NCI-H69 (cell line): Measurements from ENCODE around the gene HOXA2.
A peak's percentile ranks its signal among the peaks of the same experiment; 100 is the strongest.

ENCODE experiments used
- DNase-seq: peaks from one replicate; lab custom pipeline; 2025; lab: John Stamatoyannopoulos, UW

HOXA2 gene

DNA sequence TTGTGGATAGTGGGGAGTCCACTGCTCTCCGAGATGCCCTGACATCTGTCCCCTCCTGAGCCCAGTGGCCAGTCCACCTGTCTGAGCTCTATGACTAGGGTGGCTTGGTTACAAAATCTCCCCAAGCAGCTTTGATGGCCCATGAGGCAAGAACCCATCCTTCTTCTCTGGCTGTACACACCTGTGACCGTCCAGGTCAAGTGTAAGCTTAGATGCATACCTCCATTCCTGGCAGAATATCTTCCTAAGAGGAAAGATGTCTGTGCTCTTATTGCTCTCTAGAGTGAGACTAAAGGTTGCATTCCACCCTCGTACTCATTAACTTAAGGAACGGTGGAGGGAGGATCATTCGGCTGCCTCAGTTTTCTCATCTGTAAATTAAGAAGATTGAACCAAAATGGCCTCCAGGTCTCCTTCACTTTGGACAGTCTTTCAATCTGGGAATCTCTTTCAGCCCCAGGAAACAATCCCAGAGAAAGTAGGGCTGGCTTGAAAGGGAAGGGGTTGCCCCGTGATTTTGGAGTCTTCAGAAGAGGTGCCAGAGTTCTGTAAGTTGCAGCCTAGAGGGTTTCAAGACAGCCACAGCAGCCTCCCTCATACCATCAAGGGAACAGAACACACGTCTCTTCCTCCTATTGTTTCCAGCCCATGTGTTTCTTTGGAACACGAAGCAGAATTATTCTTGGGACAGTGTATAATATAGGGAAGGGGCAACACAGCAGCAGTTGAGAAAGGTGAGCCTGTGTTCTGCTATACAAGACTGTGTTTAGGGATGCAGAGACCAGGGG lies 22.6 kb upstream of the HOXA2 start:
- DNase-seq = no peak

DNA sequence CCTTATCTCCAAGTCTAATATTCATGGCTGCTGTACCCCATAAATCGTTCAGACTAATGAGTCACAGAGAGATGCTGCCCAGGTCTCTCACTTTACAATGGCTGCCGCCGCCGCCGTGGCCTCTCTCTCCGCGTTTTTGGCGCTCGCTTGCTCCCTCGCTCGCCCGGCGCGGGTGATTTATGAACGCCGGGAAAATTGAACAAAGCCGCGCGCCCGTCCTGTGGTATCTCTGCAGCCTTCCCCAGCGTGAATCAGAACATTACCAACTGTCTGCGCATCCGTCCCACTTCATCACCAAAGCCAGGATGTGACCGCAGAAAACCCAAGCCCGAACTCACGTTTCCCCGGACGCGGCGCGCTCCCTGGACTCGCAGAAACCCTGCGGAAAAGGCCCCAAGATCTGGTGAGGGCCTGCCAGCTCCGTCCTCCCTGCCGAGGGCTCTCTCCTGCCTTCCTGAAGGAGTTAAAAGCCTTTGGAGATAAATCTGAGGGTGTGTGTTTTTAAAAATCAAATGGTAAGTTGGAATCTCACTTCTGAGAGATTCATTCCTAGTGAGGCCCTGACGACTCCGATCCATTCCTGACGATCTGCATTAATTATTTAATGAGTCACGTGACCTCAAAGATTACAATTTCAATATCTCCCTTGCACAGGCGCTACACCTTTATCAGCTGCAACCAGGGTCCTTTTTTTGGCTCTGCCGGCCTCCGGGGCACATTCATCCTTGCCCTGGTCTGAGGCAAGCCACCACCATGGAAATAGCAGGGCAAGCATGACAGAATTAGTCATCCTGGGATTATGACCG lies 21.8 kb upstream of the HOXA2 start:
- DNase-seq = no peak

DNA sequence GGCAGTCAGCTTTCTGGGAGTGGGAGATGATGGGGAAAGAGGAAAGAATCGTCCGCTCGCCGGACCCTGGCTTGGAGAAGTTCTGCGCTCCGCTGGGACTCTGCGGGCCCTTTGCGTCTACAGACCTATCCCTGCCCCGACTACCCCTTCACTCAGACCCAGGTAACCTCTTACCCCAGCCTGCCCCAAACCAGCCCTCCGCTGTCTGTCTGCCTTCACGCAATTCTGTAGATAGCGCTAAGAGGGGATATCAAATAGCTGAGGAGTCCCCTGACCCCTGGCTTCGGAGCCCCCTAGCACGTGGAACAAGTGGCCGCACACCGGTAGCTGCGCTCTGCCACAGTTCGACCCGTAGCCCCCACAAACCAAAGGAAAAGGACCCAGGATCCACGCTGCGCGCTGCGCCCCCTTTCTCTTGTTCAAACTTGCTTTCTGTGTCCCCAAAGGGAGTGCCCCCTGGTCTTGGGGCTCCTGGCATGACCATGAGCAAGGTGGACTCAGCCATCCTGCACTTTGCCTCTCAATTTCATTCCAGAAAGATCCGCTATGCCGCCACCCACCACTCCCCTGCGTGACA lies 21.1 kb upstream of the HOXA2 start:
- DNase-seq = no peak

DNA sequence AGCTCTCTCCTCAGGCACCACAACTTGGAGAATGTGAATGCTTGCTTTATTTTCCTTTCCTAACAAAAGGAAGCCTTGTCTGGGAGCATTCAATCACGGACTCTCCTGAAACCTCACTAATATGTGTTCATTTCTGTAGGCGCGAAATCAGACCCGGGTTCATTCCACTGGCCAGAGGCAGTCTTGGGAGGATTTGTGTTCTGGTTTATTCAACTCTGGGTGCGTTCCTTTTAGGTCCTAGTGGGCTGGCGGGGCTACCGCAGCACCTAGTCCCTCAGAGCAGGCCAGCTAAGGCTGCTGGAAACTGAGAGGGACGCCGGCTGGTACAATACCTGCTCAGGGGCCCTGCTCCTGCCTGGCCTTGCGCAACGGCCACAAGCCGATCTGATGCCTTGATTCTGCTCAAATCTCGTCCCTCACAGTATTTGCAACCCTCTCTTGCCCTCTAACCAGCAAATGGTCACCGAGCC lies 20.6 kb upstream of the HOXA2 start:
- DNase-seq = no peak

DNA sequence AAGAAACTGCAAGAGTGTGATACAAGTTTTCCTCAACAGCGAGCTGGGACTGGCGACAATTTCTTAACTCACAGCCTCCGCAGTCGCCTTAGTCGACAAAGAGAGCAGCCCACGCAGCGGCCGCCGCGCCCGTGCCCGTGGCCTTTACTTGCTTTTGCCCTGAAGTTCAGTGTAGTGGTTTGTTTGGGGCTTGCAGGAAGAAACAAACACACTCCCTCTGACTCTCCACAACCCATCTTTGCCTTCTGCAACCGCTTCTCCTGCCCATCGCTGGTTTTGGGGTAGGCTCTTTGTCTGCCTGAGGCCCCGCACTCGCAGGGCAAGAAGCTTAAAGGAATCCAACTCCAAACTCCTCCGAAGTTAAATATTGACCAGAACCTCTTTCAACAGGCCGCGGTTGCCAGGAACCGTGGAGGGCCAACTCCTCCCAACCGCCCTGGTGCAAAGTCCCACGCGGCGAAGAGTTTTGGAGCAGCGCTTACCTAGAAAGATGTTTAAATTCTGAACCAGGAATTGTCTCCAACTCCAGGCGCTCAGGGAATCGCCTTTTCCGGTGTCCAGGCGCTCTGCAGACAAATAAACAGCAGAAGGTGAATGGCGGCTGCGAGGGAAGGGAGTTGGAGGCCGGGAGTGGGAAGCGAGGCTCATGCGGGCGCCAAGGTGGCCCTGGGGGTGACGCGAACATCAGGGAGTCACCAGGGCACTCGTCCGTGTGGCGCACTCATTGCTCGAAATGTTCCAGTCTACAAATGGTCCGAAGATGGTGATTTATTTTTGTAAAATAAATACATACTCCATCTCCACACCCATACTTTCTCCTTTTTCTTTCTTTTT lies 19.8 kb upstream of the HOXA2 start:
- DNase-seq = no peak

DNA sequence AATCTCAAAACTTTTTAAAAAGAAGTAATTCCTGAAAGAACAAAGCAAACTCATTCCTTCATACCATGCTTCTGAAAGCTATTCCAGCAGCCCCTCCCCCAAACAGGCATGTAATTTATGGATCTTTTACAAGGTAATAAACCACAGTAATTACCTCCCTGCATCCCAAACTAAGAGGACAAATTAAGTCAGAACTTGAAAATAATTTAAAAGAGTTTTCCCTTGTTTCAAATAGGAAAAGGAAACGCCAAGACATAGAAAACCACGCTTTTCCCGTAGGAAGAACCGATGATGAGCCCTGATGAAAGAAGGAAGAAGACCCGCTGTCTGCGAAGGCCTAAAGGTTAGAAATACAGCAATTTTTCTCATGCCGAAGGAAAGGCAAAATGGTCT lies 19.2 kb upstream of the HOXA2 start:
- DNase-seq = peak; percentile 28

DNA sequence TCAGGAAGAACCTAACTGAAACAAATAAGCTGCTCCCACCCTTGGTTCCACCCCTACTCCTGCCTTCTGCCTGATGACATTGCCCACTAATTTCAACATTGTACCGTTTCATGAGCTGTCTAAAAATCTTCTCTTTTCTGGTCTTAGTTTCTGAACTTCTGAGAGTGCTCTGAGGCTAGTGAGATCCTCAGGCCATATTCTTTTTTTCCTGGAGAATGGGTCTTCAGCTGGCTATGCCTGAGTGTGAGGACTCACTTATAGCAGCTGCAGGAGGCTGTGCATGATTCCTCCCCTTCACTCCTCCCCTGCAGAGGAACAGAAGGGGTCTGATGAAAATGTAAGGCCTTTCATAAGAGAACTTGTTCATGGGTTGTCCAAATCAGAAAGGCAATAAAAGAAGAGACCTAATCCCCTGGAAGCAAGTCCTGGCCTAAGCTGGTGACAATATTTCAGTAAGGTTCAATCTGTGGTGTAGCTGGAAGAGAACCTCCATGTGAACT lies 17.0 kb upstream of the HOXA2 start:
- DNase-seq = no peak

DNA sequence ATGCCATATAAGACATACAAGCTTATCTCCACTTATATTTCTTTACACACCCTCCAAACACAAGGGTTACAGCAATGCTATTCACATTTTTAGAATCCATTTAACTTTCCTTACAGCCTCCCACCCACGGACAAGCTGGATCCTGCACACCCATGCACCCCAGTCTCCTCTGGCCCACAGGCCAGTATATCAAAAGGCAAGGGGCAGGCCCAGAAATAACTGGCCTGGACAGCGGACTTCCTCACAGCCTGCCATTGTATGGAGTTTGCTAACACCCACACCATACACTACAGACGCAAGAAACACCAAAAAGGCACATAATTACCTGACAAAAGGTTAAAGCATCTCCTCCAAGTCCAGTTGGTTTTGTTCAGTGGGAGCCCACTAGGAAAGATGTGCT lies 16.1 kb upstream of the HOXA2 start:
- DNase-seq = no peak

DNA sequence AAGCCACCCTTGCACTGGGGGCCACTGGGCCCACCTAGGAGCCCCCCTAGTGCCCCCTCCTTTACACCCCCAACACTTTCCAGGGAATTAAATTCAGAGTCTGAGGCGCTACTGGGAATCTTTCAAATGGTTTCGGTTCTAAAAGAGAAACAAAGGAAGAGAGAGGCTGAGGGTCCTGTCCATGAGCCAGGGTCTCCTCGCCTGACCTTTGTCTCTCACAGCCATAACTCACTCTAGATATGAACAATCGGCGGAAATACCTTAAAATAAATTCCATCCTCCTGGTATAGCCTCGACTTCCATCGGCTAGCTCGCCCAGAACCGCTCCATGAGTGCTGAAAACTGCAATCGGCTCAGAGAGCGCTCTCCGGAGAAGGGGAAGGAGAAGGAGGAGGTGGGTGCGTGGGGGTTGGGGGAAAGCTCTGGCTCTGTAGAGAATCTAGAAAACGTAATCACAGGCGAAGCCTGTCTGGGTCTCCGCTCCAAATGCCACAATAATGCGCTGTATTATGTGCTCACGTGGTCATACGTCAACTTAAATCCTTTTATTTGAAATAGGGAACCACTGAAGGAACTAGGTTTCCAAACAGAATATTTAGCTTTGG lies 15.5 kb upstream of the HOXA2 start:
- no peak for DNase-seq

DNA sequence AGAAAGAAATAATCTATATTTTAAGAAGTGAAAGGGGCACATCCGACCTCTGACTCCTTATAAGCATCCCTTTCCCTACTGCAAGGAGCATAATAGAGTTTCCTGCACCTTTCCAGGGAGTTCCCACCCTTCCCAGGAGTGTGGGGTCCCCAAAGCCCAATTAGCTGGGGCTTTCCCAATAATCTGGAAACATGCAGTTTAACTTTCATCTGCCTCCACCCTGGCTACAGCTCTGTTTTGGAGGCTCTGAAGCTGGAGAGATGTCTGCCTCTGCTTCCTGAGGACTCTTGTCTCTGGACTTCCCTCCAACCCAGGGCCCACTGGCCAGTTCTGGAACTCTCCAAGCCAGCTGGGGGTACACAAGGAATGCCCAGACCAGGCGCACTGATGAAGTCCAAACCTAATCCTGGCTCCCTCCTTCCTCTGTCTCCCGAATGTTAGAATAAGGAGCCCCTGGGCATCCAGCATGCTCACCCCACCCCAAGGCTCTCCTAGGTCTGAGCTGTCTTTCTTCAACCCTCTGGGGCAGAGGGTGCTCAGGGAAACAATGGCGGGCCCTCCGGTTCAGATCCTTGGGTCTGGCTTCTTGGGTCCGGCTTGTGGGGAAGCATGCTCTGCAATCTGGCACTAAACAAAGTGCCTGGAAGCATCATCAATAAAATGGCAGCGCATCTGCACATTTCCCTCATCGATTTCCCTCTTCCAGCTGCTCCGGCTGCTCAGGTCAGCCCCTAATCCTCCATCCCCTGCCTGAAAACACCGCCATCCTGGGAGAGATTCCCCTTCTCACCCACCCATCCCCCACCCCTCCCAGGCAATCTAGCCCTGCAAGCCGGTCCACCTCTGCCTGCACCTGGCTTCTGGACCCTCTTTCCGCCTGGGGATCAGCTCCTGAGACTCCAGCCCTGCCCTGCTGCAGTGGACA lies 14.7 kb upstream of the HOXA2 start:
- DNase-seq = no peak

DNA sequence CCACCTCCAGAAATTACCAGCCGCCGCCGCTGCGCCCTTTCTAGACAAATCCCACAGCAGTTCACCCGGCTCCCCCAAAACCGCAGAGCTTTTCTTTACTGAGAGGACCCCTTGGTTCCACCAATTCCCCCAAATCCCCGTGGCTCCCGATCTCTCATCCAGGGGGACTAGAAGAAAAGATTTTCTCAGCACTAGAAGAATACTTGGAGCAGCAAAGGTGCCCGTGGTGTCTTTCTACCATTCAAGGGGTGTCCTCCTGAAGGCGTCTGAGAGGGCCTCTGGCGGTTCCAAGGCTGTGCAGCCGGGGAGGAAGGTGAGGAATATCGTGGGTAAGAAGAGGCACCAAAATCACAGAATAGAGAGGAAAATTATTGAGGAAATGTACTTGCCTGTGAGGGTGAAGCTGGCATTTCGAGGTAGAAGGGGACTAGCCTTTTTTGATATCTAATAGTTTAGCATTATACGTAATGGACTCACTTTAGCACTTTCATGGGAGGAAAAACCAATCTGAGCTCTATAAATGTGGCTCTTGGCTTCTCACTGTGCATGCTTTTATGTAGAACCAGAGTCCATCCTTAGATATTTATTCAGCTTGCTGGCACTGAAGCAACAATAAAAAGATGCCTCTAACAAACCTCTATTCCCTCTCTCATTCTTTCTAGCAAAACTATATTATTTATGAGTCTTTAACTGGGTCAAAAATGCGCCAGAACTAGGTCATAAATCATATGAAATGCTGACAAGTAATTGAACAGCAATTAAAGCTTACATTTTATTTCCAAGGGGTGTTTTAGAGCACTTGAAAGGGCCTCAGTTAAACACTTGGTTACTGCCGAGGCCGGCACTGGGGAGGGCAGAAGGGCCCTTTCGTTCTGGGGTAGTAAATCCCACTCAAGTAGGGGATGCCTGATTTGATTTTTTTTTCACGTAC lies 13.8 kb upstream of the HOXA2 start:
- DNase-seq = peak; percentile 52

DNA sequence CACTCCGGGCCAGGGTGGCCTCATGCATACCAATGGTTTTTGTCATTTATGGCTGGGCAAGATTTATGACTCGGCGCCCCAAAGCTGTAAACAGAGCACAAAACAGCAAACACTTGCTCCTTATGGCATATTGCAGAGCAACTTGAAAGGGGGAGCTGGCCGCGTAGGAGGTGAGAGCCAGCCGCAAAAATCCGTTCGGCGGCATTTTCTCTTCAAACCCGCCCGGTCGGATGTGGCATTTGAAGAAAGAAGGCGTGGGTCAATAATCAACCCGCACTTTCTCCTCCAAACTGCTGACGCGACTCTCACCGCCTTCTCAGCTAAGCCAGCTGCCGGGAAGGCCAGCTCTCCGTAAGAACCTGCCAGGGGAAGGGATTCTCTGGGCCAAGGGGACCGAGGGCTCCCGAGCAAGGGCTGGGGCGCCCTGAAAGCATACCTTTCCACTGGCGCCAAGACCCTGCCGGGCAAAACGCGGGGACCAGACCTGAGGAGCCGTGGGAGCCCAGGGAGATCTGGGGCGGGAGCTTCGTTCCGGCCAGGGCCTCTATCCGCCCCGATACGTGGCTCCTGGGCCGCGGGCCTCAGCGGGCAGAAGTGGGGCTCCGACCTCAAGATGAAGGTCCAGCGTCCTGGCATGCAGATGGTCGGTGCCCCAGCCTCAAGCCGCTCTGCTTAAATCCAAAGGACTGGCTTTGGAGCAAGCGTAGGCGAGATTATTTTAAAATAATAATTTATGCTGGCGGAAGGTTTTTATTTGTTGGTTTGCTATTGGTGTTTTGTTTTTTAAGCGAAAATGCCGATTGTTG lies 12.9 kb upstream of the HOXA2 start:
- DNase-seq = peak; percentile 46

DNA sequence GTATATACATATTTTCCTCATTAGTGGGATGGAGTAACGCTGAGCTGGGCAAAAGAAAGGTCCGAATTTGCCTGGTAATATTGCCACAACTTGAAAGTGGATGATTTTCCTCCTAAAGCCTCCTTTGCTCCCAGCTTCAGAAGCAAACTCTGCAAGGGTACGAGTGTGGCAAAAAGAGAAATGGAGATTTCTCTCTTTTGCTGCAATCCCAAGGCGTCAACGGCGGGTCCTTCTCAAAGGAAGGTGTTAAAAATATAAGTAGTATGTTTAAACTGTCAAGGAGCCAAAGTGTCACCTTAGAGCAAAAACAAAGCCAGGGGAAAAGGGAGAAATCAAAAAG lies 12.4 kb upstream of the HOXA2 start:
- no peak for DNase-seq

DNA sequence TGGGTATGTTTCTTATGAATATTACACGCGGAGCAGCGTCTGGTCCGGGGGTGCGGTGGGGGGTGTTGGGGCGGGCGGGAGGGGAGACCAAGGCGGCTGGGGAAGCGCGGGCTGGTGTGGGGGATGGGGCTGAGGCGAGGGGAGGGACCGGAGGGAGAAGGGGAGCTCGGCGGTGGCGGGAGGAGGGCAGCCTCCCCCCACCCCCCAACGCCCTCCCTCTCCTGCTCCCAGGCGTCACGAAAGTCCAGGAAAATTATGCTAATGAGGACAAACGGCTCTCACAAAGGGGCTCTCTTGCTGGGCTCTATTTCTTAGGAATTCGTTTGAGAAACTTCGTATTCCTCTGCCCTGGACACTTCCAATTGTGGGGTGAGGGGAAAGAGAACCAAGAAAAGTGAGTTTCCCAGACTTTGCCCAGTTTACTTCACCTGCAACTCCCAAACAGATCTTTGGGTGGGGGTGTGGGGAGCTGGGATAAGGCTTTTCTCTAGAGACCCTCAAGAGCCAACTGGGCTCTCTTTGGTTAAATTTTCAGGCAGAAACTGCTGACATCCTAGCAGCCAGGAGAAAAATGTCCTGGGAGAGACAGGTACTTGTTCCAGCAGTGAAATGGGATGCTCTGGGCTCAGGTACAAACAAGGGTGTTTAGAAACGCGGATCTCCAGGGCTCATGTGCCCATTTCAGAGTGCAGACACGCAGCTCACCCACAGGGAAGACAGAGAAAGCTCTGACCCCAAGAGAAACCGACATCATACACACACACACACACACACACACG lies 11.7 kb upstream of the HOXA2 start:
- peak; percentile 93 for DNase-seq

DNA sequence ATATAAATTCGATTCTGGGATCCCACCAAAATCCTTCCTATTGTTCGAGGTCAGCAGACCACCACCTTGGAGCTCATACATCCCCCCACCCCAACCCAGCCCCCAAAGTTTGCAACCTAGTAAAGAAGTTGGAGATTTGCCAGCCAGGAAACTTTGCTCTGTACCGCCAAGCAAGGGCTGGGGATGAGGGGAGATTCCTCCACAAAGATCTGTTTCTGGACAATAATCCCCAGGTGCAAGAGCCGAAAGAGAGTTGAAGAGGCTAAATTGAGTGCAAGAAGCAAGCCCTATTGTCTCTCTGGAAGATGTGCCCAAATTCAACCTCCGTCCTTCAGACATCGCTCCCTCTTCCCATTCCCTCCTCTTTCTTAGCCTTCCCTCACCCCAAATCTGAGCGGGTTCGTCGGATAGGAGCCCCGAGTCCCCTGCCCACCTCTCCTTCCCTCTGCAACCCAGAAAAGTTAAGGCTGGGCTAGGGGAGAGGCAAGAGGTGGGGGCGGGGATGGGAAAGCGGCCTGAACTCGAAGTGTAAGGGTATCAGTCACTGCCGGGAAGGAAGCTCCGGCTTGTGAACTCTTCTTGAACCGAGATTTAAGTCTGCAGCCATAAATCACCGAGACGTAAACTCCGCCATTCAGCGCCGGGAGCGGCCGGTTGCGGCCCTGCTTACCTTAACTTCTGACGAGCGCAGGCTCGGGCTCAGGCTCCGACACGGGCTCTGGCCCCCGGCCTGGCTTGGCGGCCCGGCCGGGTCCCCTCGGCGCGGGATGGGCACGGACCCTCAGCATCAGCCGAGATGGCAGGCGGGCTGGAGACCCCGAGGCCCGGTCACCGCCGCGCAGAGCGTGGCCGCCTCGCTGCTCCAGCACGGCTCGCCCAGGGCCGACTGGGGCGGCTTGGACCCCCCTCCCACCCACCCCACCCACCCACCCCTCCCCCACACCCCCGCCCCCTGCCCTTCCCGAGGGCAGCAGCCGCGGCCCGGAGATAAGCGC lies 10.8 kb upstream of the HOXA2 start:
- peak; percentile 91 for DNase-seq

DNA sequence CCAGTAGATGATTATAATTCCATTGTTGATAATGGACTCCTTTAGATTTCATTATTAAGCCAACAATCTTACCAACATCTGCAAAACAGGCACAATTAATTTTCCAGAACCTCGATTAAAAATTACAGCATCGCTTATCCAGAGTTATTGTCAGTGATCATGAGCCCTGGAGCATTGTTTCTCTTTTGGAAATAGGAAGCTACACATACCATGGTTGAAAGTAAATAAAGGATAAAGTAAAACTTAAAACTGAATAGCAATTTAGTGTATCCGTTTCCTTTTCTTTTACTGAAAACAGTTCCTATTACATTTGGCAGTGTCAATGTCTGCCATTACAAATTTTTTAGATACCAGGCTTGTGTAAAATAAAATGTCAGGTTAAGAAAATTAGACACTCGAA lies 9.9 kb upstream of the HOXA2 start:
- DNase-seq = no peak
